ENCODE results near the gene ZNF330. TPM values are rescaled to one million over a fixed set of nuclear protein-coding genes. Genes with fewer than 3 reads are reported as not detected.
"Not testable (repeated sequence)": the region's sequence is repeated elsewhere in the genome, so short reads cannot be mapped to it uniquely, and the experiment has no call there.

ZNF330 gene
- total RNA-seq, 4 donors from 2014 or later: 27.5 to 42.4 (median 32.8) TPM

DNA sequence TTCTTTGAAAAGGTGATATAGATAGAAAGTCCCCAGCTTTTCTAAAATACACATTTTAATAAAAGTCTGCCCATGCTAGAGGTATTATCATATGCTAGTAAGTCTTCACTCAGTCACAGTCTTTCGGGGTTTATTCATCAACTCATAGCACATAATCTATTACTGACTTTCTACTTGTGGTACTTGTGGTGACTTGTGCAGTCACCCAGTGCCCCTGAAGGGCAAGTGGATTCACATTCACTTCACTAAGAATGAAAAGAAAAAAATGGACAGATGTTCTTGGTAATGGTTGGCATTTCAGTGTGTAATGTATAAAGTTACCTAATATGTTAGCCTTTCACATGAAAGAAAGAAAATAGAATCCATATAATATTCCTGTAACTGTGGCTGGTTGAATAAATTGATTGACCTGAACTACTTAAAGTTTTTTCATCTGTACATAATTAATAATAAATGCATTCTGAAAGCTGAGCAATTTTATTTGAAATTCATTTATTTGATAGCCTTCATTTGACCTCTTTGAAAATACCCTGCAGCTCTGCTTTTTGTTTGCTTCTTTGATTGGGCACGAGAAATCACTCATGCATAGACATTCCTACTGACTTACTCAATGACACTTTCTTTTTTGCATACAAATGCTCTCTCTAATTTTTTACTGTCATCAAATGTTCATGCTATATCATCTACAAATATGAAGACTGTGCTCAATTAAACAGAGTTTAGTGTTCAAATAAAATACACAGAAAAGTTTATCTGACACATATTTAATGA is 39.5 kb upstream of the ZNF330 start:
- intact Hi-C loops (cut with DNase I): no loop called here
- WGBS: 81% methylated on average over 2 of the region's 2 CpGs

DNA sequence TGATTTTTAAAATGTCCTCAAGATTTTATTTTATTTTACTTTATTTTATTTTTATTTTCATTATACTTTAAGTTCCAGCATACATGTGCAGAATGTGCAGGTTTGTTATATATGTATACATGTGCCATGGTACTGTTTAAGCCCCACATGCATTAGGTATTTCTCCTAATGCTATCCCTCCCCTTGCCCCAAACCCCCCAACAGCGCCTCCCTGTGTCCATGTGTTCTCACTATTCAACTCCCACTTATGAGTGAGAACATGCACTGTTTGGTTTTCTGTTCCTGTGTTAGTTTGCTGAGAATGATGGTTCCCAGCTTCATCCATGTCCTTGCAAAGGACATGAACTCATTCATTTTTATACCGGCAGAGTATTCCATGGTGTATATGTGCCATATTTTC is 37.2 kb upstream of the ZNF330 start:
- intact Hi-C loops (cut with DNase I); DNase-seq (ENCODE audit: extremely low spot score); H3K4me1 ChIP-seq; H3K9me3 ChIP-seq; H3K27ac ChIP-seq (replicated peaks in 1 of 4); H3K36me3 ChIP-seq; H3K27me3 ChIP-seq; H3K4me3 ChIP-seq: not testable (repeated sequence)
- 70% methylated on average over 2 of the region's 2 CpGs for WGBS

More for the DNA sequence above, 39.5 kb upstream of the ZNF330 start:
- H3K27me3 ChIP-seq: no peaks in the 10 kb centered on the region
- no peak for TF ChIP-seq POLR2A (IDR thresholded peaks at IDR 0.05; ENCODE audit: low read depth)
- DNase-seq (ENCODE audit: extremely low spot score): no peak
- no peaks in the 10 kb centered on the region for H3K36me3 ChIP-seq
- peaks cover 0 to 10% (median 5%) of the 10 kb centered on the region in 4 donors for H3K4me1 ChIP-seq
- no peak overlapping the region for H3K4me3 ChIP-seq
- no peak overlapping the region for H3K27ac ChIP-seq (replicated peaks in 1 of 4)
- no peaks in the 10 kb centered on the region for H3K9me3 ChIP-seq

DNA sequence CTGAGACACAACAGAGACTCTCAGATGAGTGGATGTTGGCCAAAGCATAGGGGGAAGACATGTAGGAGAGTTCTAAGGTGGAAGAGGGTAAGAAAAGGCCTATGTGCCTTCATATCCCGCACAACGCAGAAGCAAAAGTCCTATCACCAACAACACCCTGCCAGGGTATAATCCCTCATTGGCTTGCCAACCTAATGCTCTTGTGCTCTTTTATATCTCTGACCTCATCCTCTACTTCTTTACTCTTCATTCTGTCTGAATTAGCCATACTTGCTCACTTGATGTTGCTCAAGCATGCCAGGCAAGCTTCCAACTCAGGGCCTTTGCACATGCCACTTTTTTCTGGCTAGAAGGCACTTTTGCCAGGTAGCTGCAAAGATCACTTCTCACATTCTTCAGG is 28.1 kb upstream of the ZNF330 start:
- no peaks in the 10 kb centered on the region for H3K36me3 ChIP-seq
- peaks cover 0 to 13% (median 9%) of the 10 kb centered on the region in 4 donors for H3K4me1 ChIP-seq
- peaks cover 0 to 9% (median 0%) of the 10 kb centered on the region in 4 donors for H3K27me3 ChIP-seq
- DNase-seq (ENCODE audit: extremely low spot score): no peak
- H3K9me3 ChIP-seq: no peaks in the 10 kb centered on the region
- 96% methylated on average over 2 of the region's 2 CpGs for WGBS
- TF ChIP-seq CTCF (IDR thresholded peaks at IDR 0.05): no peak
- TF ChIP-seq POLR2A (IDR thresholded peaks at IDR 0.05; ENCODE audit: low read depth): no peak
- TF ChIP-seq EP300 (IDR thresholded peaks at IDR 0.05): no peak
- TF ChIP-seq POLR2AphosphoS5 (IDR thresholded peaks at IDR 0.05): no peak
- H3K27ac ChIP-seq (replicated peaks in 1 of 4): no peak overlapping the region
- H3K4me3 ChIP-seq: no peak overlapping the region
- intact Hi-C loops (cut with DNase I): no loop called here

GRCh38 chr4:141193516-141194034 is 27.1 kb upstream of the ZNF330 start:
- no peaks in the 10 kb centered on the region for H3K36me3 ChIP-seq
- 64% methylated on average over 2 of the region's 2 CpGs for WGBS
- no peak overlapping the region for H3K27ac ChIP-seq (replicated peaks in 1 of 4)
- no peaks in the 10 kb centered on the region for H3K9me3 ChIP-seq
- H3K27me3 ChIP-seq: peaks cover 0 to 9% (median 0%) of the 10 kb centered on the region in 4 donors
- H3K4me3 ChIP-seq: no peak overlapping the region
- DNase-seq (ENCODE audit: extremely low spot score): no peak
- no peak for TF ChIP-seq EP300 (IDR thresholded peaks at IDR 0.05)
- no peak for TF ChIP-seq POLR2A (IDR thresholded peaks at IDR 0.05; ENCODE audit: low read depth)
- no peak for TF ChIP-seq CTCF (IDR thresholded peaks at IDR 0.05)
- TF ChIP-seq POLR2AphosphoS5 (IDR thresholded peaks at IDR 0.05): no peak
- H3K4me1 ChIP-seq: peaks cover 0 to 13% (median 9%) of the 10 kb centered on the region in 4 donors
- intact Hi-C loops (cut with DNase I): no loop called here

GRCh38 chr4:141195095-141195707 is 25.5 kb upstream of the ZNF330 start:
- Histone ChIP-seq H3K4me1 (peaks cover 0 to 13% (median 9%) of the 10 kb centered on the region in 4 donors), H3K27ac (replicated peaks in 1 of 4) (no peak overlapping the region), H3K4me3 (no peak overlapping the region), H3K36me3 (no peaks in the 10 kb centered on the region), H3K27me3 (no peaks in the 10 kb centered on the region), H3K9me3 (peaks cover 0 to 3% (median 0%) of the 10 kb centered on the region in 4 donors)
- intact Hi-C loops (cut with DNase I): no loop called here
- 70% methylated on average over 2 of the region's 2 CpGs for WGBS
- no peak for DNase-seq (ENCODE audit: extremely low spot score)
- TF ChIP-seq CTCF (IDR thresholded peaks at IDR 0.05) (no peak), POLR2AphosphoS5 (IDR thresholded peaks at IDR 0.05) (no peak), EP300 (IDR thresholded peaks at IDR 0.05) (no peak), POLR2A (IDR thresholded peaks at IDR 0.05; ENCODE audit: low read depth) (no peak)

All from esophagus muscularis mucosa (tissue), 4 donors.